Neuronal stem cell (in vitro differentiated cells): ENCODE measurements around the gene FAM120B. TPM values are rescaled to one million over a fixed set of nuclear protein-coding genes. Genes with fewer than 3 reads are reported as not detected.

Experiments used
- small RNA-seq: library from polyadenylated mRNA; stranded (forward); fragments of <200 nt; extraction: miRNeasy Mini kit (QIAGEN cat#:217004); gene quantifications from one replicate; pipeline ENCODE3, GENCODE V24; 2013; ENCODE audit not compliant: insufficient read depth

Gene FAM120B

Small RNA genes lying within 50 kb of the gene (small RNA-seq; reads per million reads assigned to genes)
- gene MIR4644, result not detected
